ENCODE data around the gene OTUD7B.

- TF ChIP-seq CTCF (IDR thresholded peaks at IDR 0.05), result no peak
- TF ChIP-seq POLR2A (IDR thresholded peaks at IDR 0.05), result no peak
Measured at GRCh38 chr1:149997585-149998262, 12.8 kb downstream of the OTUD7B start.
